ENCODE results near the gene VEGFB.
A peak's percentile ranks its signal among the peaks of the same experiment; 100 is the strongest.

Gene VEGFB

GRCh38 chr11:64238999-64239398 is 4.6 kb downstream of the VEGFB start:
- FAIRE-seq (no peak), DNase-seq (ENCODE audit: insufficient read length, low spot score) (no peak)
- TF ChIP-seq, protein P1, sequence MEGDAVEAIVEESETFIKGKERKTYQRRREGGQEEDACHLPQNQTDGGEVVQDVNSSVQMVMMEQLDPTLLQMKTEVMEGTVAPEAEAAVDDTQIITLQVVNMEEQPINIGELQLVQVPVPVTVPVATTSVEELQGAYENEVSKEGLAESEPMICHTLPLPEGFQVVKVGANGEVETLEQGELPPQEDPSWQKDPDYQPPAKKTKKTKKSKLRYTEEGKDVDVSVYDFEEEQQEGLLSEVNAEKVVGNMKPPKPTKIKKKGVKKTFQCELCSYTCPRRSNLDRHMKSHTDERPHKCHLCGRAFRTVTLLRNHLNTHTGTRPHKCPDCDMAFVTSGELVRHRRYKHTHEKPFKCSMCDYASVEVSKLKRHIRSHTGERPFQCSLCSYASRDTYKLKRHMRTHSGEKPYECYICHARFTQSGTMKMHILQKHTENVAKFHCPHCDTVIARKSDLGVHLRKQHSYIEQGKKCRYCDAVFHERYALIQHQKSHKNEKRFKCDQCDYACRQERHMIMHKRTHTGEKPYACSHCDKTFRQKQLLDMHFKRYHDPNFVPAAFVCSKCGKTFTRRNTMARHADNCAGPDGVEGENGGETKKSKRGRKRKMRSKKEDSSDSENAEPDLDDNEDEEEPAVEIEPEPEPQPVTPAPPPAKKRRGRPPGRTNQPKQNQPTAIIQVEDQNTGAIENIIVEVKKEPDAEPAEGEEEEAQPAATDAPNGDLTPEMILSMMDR (IDR thresholded peaks at IDR 0.05; ENCODE audit: insufficient read depth, missing control alignments), result no peak

DNA sequence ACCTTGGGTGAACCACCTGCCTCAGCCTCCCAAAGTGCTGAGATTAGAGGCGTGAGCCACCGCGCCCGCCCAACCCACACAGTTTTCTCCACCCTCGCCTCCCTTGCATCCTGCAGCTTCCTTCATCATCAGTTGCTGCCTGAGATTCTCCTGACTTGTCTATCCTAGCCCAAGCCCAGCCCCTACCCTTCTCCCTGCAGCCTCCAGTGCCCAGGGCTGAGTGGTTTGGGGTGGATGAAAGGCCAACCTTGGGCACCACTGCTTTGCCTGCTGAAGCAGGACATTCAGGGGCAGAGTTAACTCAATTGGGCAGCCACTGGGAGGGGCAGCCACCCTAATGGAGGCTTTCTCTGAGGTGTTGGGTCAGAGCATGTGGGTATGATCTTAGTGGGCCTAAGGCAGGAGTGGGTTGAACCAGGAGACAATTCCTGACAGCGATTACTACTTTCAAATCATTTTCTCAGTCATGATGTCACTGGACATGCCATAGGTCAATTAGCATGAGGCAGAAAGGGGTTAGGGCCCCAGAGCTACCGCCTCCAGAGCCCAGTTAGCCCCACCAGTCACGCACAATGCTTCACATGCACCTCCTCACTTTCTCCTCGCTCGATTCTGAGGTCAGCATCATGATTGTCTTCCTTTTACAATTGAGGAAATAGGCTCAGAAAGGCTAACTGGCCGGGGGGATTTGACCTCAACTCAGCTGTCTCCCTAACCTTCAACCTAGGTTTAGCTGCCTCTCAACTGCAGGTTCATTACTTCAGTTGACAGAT is 5.5 kb downstream of the VEGFB start:
- FAIRE-seq (no peak), DNase-seq (ENCODE audit: insufficient read length, low spot score) (no peak)
- TF ChIP-seq, protein P1 (IDR thresholded peaks at IDR 0.05; ENCODE audit: insufficient read depth, missing control alignments), result no peak

DNA sequence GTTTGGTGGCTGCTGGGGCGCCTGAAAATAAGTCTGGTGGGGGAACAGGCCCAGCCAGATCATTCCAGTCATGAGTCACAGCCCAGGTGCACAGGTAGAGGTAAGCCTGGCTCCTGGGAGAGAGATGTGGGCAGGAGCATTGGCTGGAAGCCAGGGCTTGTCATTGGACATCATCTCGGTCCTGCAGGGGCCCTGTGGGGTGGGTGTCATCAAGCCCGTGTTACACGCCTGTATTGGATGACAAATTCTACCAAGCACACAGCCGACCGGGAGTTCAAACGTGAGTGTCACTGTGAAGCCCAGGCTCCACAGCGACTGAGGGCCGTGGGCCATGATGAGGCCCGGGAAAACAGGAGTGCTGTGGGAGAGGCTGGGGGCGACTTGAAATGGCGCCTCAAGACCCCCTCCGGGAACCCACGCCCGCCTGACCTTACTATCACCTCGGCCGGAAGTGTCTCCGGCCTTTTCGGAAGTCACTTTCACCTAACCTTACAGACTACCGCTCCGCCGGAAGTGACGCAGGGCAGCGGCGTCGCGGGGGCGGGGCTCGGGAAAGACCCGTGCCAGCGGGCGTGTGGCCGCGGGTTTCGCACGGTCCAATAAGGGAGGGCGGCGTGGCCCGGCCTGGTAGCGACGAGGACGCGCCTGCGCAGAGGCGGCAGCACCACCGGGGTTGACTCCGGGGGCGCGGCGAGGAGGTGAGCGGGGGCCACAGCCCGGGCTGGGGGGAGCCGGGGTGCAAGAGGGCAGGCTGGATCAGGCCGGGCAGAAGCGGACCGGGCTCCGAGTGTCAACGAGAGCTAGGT is 6.3 kb downstream of the VEGFB start, which contains the start of gene FKBP2:
FKBP2 (plus strand) TSS at position 661 of the 806 bp plus-strand sequence. CDS start 1,293 bp downstream, outside the sequence.
- DNase-seq (ENCODE audit: insufficient read length, low spot score) (peak; percentile 90), FAIRE-seq (no peak)
- TF ChIP-seq, protein P1 (IDR thresholded peaks at IDR 0.05; ENCODE audit: insufficient read depth, missing control alignments), result no peak

- no peak for FAIRE-seq
- peak; percentile 76 for DNase-seq (ENCODE audit: insufficient read length, low spot score)
Observed at GRCh38 chr11:64241241-64241490, 6.8 kb downstream of the VEGFB start.

DNA sequence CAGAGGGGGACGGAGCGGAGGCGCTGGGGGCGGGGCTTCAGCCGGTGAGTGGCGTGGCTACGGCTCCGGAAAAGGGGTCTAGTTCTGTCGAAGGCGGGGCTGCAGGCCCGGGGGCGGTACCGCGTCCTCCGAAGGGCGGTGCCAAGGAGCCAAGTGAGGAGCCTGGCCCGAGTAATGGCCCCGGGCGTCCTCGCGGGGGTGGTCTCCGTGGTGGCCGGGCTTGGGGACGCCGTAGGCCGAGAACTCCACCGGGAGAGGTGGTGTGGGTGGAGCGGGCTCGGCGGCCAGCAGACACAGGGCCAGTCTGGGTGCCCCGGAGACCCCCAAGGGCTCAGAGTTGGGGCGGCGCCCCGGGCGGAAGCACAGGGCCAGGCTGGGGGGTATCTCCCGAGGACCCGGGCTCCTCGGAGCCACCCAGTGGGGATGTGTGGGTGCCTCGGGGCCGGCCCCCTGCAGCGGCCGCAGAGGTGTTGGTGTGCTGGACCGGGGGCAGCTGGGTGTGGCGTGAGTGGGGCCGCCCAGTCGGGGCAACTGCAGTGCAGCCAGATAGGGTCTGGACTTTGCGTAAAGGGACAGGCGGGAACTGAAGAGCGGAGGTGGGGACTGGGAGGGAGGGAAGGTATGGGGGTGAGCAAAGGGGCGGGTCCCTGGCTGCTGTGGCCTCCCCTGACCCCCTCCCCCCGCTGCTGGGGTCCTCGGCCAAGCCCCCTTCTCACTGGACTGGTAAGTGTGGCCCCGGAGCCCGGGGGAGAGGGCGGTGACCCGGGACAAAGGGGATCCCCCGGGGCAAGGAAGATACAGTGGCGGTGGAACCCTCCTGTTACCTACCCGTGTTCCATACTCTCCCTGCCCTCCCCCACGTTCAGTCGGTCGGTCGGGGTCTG is 7.3 kb downstream of the VEGFB start:
- FAIRE-seq (no peak), DNase-seq (ENCODE audit: insufficient read length, low spot score) (peak; percentile 78)
- TF ChIP-seq, protein P1 (IDR thresholded peaks at IDR 0.05; ENCODE audit: insufficient read depth, missing control alignments), result no peak

More at GRCh38 chr11:64241241-64241490, 6.8 kb downstream of the VEGFB start:
- TF ChIP-seq, protein P1 (IDR thresholded peaks at IDR 0.05; ENCODE audit: insufficient read depth, missing control alignments), result no peak

DNA sequence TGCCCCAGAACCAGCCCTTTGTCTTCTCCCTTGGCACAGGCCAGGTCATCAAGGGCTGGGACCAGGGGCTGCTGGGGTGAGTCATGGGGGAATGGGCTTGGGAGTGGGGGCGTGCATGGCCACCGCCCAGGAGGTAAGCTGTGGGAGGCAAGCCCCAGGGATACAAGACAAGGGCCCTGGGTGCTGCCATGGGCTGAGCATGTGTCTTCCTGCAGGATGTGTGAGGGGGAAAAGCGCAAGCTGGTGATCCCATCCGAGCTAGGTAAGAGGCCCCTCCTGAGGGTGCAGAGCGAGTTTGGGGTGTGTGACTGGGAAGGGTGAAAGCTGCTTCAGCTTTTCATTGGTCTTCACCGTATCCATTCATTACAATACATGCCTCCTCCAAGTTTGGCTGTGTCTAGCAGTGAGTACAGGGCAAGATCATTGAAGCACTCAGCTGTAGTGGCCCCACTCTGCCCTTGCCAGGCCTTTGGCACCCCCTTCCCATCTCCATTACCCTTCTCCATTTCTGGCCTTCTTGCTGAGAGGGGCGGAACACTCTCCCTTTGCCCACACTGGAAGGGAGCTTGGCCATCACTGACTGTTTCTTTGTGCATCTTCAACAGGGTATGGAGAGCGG is 9.0 kb downstream of the VEGFB start:
- TF ChIP-seq, protein P1 (IDR thresholded peaks at IDR 0.05; ENCODE audit: insufficient read depth, missing control alignments), result no peak
- DNase-seq (ENCODE audit: insufficient read length, low spot score), result no peak
- no peak for FAIRE-seq
